Measurements from ENCODE around the gene C7.

Gene C7

GRCh38 chr5:40915341-40915926, 6.1 kb downstream of the C7 start:
- no peak for DNase-seq (ENCODE audit: low spot score)
- no peak for TF ChIP-seq CTCF (IDR thresholded peaks at IDR 0.05; ENCODE audit: extremely low read depth, insufficient read depth, missing control alignments)
- in situ Hi-C loops (cut with MboI; ENCODE audit: low pct_unique_long_range_greater_than_20kb, low sequenced_read_pairs, unreplicated experiment) = no loop called here

GRCh38 chr5:40916226-40916625, 6.9 kb downstream of the C7 start:
- no peak for DNase-seq (ENCODE audit: low spot score)
- no peak for TF ChIP-seq CTCF (IDR thresholded peaks at IDR 0.05; ENCODE audit: extremely low read depth, insufficient read depth, missing control alignments)
- in situ Hi-C loops (cut with MboI; ENCODE audit: low pct_unique_long_range_greater_than_20kb, low sequenced_read_pairs, unreplicated experiment) = no loop called here

GRCh38 chr5:40928886-40929448, 19.7 kb downstream of the C7 start:
- no peak for TF ChIP-seq CTCF (IDR thresholded peaks at IDR 0.05; ENCODE audit: extremely low read depth, insufficient read depth, missing control alignments)
- DNase-seq (ENCODE audit: low spot score) = no peak
- in situ Hi-C loops (cut with MboI; ENCODE audit: low pct_unique_long_range_greater_than_20kb, low sequenced_read_pairs, unreplicated experiment) = no loop called here

- TF ChIP-seq CTCF (IDR thresholded peaks at IDR 0.05; ENCODE audit: extremely low read depth, insufficient read depth, missing control alignments) = no peak
- DNase-seq (ENCODE audit: low spot score) = no peak
- in situ Hi-C loops (cut with MboI; ENCODE audit: low pct_unique_long_range_greater_than_20kb, low sequenced_read_pairs, unreplicated experiment) = no loop called here
These were observed 23.5 kb downstream of the C7 start for GRCh38 chr5:40932766-40933165.

GRCh38 chr5:40937075-40937474, 27.8 kb downstream of the C7 start:
- TF ChIP-seq CTCF (IDR thresholded peaks at IDR 0.05; ENCODE audit: extremely low read depth, insufficient read depth, missing control alignments) = no peak
- no peak for DNase-seq (ENCODE audit: low spot score)
- in situ Hi-C loops (cut with MboI; ENCODE audit: low pct_unique_long_range_greater_than_20kb, low sequenced_read_pairs, unreplicated experiment) = no loop called here

GRCh38 chr5:40939753-40940152, 30.5 kb downstream of the C7 start:
- DNase-seq (ENCODE audit: low spot score) = no peak
- no peak for TF ChIP-seq CTCF (IDR thresholded peaks at IDR 0.05; ENCODE audit: extremely low read depth, insufficient read depth, missing control alignments)
- in situ Hi-C loops (cut with MboI; ENCODE audit: low pct_unique_long_range_greater_than_20kb, low sequenced_read_pairs, unreplicated experiment) = no loop called here
